Measurements from ENCODE around the gene TPMT.
"Not testable (repeated sequence)": the region's sequence is repeated elsewhere in the genome, so short reads cannot be mapped to it uniquely, and the experiment has no call there.

The TPMT gene

GRCh38 chr6:18154507-18155149, at the start of gene TPMT:
Gene TPMT, minus strand, starts transcription at chr6:18155077. Its CDS starts 5,950 bp downstream, at chr6:18149127.
- in situ Hi-C loops (cut with MboI; ENCODE audit: low sequenced_read_pairs), result loop anchor here (25.0 kb wide), 1 partner anchor 108 kb away; the partner anchor contains the start of gene DEK

- in situ Hi-C loops (cut with MboI; ENCODE audit: low sequenced_read_pairs), result no loop called here
Measured at GRCh38 chr6:18203786-18204185, 48.9 kb upstream of the TPMT start.

- in situ Hi-C loops (cut with MboI; ENCODE audit: low sequenced_read_pairs), result no loop called here
Measured at GRCh38 chr6:18192026-18192425, 37.1 kb upstream of the TPMT start.

GRCh38 chr6:18189196-18189595, 34.3 kb upstream of the TPMT start:
- in situ Hi-C loops (cut with MboI; ENCODE audit: low sequenced_read_pairs), result no loop called here

- in situ Hi-C loops (cut with MboI; ENCODE audit: low sequenced_read_pairs), result no loop called here
Measured at GRCh38 chr6:18187701-18188100, 32.8 kb upstream of the TPMT start.

GRCh38 chr6:18186540-18187250, 31.8 kb upstream of the TPMT start:
- in situ Hi-C loops (cut with MboI; ENCODE audit: low sequenced_read_pairs), result no loop called here

- in situ Hi-C loops (cut with MboI; ENCODE audit: low sequenced_read_pairs), result no loop called here
Measured at GRCh38 chr6:18186033-18186432, 31.2 kb upstream of the TPMT start.

- in situ Hi-C loops (cut with MboI; ENCODE audit: low sequenced_read_pairs), result no loop called here
Measured at GRCh38 chr6:18185624-18186023, 30.7 kb upstream of the TPMT start.

- in situ Hi-C loops (cut with MboI; ENCODE audit: low sequenced_read_pairs), result no loop called here
Measured at GRCh38 chr6:18183766-18184165, 28.9 kb upstream of the TPMT start.

GRCh38 chr6:18182568-18182967, 27.7 kb upstream of the TPMT start:
- in situ Hi-C loops (cut with MboI; ENCODE audit: low sequenced_read_pairs), result no loop called here

- in situ Hi-C loops (cut with MboI; ENCODE audit: low sequenced_read_pairs), result no loop called here
Measured at GRCh38 chr6:18179770-18180356, 25.0 kb upstream of the TPMT start.

GRCh38 chr6:18178960-18179615, 24.2 kb upstream of the TPMT start:
- in situ Hi-C loops (cut with MboI; ENCODE audit: low sequenced_read_pairs), result no loop called here

GRCh38 chr6:18177286-18177965, 22.5 kb upstream of the TPMT start:
- in situ Hi-C loops (cut with MboI; ENCODE audit: low sequenced_read_pairs), result no loop called here

- in situ Hi-C loops (cut with MboI; ENCODE audit: low sequenced_read_pairs), result not testable (repeated sequence)
Measured at GRCh38 chr6:18176198-18176597, 21.3 kb upstream of the TPMT start.

GRCh38 chr6:18171871-18172270, 17.0 kb upstream of the TPMT start:
- in situ Hi-C loops (cut with MboI; ENCODE audit: low sequenced_read_pairs), result loop anchor here (25.0 kb wide), 1 partner anchor 90 kb away; the partner anchor contains the start of gene DEK

GRCh38 chr6:18168264-18168663, 13.4 kb upstream of the TPMT start:
- in situ Hi-C loops (cut with MboI; ENCODE audit: low sequenced_read_pairs), result loop anchor here (25.0 kb wide), 1 partner anchor 94 kb away; the partner anchor contains the start of gene DEK

GRCh38 chr6:18166312-18167036, 11.6 kb upstream of the TPMT start:
- in situ Hi-C loops (cut with MboI; ENCODE audit: low sequenced_read_pairs), result loop anchor here (25.0 kb wide), 1 partner anchor 96 kb away; the partner anchor contains the start of gene DEK

GRCh38 chr6:18165751-18166150, 10.9 kb upstream of the TPMT start:
- in situ Hi-C loops (cut with MboI; ENCODE audit: low sequenced_read_pairs), result loop anchor here (25.0 kb wide), 1 partner anchor 97 kb away; the partner anchor contains the start of gene DEK

GRCh38 chr6:18162401-18162800, 7.5 kb upstream of the TPMT start:
- in situ Hi-C loops (cut with MboI; ENCODE audit: low sequenced_read_pairs), result loop anchor here (25.0 kb wide), 1 partner anchor 100 kb away; the partner anchor contains the start of gene DEK

- in situ Hi-C loops (cut with MboI; ENCODE audit: low sequenced_read_pairs), result loop anchor here (25.0 kb wide), 1 partner anchor 101 kb away; the partner anchor contains the start of gene DEK
Measured at GRCh38 chr6:18161431-18161830, 6.6 kb upstream of the TPMT start.

Measured in HL-60/S4 treated with phorbol 12-myristate 13-acetate at 8.2 ng/mL for 4 days and 3 days (cell line).